Glomerular visceral epithelial cell (primary cell): Measurements from ENCODE around the gene RTN4R.
A peak's percentile ranks its signal among the peaks of the same experiment; 100 is the strongest.

Experiments used
- DNase-seq: peaks from one replicate; pipeline ENCODE4 v3.0.0-alpha.2; 2016; ENCODE audit errors: extremely low spot score

RTN4R gene

DNA sequence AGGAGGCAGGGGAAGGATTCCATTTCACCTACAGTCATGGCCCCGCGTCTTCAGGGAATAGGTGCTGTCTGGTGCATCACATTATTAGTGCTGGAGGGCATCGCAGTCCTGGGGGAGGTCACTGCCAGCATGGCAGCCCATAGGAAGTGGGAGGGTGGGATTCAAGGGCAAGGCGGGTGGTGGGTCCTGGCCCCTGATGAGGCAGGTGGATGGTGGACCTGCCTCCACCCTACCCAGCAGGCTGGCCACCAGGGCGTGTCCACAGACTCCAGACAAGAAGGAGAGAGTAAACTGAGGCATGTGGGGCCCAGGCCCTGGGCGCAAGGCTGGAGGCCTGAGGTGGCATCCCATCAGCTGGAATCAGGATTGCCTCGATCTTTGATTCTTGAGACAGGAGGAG, 53.3 kb downstream of the RTN4R start:
- DNase-seq = no peak

DNA sequence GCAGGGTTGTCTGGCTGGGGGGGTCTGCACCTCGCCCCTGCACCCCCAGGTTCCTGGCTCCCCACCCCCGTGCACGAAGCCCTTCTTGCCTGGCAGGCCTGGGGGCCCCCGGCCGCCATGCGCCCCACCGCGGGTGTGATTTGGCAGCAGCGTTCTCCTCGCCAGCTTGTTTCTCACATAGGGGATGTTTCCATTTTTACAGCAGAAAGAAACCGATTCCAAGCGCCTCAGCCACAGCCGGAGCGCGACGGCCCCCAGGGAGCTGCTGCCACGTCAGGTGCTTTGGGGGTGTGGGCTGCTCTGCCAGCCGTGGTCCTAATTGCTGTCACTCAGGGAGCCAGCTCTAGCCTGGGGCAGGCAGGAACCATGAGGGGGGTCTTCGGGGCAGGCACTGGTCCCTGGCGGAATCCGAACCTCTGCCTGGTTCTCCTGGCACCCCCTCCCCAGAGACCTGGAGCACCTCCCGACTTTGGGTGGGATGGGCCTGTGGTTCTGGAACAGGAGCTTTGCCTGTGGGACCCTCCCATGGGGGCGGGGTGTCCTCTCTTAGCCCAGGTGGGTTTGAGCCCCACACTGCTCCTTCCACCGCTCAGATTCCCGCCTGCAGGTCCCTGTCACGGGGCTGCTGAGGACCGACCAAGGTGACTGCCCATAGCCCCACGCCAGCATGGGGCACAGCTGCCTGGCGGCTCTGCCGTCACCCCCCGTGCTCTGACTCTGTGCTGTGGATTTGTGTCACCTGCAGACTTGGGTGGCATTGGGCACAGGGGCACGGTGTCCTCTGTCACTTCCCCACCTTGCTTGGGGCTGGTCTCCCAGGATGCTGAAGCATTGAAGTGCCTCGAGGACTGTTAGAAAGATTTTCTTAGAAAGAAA, 54.0 kb downstream of the RTN4R start:
- no peak for DNase-seq

DNA sequence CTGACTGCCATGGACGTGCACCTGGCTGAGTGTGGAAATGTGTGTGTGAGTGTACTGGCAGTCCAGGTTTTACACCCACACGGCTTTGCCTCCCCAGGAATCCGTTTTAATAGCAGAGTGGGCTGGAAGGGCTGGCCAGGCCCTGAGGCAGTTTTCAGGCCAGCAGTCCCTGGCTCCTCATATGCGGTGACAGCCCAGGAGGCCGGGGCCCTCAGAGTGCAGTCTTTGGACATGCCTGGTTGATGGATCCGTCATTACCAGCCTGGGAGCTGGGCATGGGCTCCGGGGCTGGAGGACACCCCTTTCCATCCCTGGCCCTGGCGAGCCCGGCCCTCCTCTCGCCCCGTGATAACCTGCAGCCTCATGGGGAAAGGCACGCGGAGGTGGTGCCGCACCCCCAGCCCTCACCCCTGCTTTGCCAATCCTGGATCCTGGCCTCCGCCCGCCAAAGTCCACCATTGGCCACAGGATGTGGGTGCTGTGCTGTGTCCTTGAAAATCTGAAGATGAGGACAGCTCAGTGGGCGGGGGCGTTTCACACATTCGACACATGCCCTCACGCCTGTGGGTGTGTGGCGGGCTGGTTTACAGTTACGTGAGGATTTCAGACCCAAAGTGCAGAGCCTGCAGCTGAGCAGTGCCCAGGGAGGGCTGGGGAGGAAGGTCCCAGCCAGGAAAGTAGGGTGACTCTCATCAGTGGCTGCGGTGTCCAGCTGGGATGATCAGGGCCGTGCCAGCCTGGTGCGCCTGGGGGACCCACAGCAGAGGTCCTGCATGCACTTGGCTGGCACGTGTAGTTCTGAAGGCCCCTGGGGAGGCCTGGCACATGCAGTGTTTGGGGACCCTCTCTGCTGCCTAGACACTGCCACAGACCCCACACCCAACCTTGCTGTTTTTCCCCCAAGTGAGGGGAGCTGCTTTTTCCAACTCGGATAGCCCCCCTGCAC, 55.1 kb downstream of the RTN4R start:
- DNase-seq = no peak

DNA sequence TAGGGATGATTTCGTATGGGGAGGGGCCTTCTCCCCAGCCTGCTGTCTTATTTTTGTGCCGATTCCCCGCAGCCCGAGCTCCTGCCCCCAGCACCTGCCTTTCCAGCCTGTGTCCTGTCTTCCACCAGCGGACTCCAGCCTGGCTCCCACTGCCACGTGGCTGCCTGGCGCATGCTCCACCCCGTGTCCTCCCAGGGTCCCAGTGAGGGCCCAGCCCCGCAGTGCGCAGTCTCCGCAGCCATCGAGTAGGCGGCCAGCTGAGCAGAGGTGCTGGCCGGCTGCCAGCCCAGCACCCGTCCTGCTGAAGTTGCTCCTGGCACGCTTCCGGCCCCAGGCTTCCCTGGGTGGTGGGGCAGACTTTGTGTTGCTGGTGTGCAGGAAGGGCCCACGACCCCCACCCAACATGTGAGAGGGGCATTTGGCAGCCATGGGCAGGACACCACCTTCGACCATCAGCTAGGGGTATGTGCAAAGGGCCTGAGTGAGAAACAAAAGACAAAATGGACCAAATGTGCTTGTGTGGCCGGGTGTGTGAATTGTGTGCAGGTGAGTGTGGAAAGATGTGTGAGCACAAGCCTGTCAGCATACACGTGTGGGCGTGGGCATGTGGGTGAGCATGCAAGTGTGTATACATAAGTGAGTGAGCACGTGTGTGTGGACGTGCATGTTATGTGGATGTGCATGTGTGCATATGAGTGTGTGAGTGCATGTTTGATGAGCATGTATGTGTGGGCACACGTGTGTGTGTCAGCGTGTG, 55.9 kb downstream of the RTN4R start:
- DNase-seq = no peak

DNA sequence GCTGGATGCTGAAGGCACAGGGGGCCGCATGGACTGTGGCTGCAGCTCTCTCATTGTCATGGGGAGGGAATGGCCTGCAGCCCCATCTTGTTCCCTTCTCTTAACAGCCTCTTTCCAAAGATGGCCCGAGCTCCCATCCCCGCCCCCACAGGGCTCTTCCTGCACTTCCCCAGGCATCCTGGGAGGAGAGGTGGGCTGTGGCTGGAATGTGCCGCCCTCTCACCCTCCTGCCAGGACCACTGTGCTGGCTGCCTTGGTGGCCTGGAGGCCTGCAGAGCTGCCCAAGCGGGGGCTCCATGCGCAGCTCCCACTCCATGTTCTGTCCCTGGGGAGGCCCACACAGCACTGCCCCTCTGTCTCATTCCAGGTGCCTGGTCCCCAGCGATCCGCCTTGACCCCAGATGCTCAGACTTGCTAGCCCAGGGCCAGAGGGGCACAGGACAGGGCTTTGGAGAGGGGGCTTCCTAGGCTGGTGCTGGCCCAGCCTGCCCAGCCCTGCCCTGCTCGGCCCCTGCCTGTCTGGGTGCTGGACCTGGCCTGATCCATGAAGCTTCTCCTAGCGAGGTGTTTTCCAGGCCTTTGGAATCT, 56.6 kb downstream of the RTN4R start:
- DNase-seq = no peak

DNA sequence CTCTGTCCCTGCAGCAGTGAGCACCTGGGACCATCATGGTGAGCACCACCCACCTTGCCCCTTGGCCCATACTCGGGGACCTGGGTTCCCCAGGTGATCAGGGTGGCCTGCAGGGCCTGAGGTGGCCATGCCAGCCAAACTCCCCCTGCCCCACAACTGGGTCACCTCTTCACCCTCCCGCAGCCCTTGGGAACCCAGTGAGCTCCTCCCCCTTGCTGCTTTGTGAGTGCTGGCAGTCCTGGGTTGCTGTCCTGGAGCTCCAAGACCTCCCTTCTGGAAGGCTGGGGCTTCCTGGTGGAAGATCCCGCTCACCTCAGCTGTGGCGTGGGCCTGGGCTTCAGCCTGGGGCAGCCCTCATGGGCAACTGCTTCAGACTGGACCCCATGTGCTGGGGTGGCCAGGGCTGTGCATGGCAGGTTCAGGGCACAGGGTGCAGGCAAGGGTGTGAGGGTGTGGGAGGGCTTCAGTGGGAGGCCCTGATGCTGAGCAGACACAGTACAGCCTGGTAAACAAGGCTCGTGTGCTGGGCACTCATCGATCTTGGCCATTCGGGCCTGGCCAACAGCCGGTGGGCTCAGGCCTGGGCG, 57.6 kb downstream of the RTN4R start:
- DNase-seq = no peak

DNA sequence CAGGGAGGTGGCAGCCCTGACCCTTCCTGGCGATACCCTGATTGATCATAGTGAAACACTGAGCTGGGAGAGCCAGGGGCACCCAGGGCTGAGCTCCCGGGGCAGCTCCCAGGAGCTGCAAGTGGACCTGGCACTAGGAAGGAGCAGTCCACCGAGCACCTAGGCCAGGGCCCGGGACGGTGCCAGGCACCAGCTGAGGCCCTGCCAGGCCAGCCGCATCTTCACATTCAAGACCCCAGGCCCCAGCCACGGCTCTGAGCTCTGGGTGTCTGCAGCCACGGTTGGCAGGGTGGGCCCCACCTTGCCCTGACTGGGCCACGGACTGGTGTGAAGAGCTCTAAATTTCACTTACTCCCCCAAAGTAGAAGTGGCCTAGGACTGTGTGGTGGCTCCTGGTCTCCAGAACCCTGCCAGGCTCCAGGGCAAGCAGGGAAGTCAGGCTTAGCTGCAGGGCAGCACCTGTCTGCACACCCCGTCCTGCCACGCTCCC, 58.3 kb downstream of the RTN4R start:
- DNase-seq = no peak

DNA sequence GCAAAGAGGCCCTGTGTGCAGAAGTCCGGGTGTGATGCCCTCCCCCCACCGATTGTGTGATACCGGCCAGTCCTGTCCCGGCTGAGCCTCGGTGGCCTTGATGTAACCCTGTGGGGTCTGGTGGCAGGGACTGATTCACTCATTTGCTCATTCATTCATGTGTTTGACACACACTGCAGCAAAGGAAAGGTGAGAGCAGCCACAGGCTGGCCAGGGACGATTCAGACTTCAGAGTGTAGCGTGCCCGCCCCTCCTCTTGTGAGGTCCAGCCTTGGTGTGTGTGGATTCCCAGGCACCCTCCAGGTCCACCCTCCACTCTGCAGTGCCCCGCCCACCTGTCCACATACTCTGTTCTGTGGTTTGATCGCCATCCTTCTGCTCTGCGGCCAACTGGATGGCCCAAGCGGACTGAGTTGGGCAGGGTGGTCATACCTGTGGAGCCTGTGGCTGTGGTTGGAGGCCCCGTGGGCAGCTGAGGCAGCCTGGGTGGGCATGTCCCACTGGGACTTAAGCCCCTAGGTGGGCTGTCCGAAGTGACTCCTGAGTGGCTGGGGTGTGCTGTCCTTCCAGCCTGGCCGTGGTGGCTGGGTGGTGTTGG, 59.3 kb downstream of the RTN4R start:
- DNase-seq = no peak

DNA sequence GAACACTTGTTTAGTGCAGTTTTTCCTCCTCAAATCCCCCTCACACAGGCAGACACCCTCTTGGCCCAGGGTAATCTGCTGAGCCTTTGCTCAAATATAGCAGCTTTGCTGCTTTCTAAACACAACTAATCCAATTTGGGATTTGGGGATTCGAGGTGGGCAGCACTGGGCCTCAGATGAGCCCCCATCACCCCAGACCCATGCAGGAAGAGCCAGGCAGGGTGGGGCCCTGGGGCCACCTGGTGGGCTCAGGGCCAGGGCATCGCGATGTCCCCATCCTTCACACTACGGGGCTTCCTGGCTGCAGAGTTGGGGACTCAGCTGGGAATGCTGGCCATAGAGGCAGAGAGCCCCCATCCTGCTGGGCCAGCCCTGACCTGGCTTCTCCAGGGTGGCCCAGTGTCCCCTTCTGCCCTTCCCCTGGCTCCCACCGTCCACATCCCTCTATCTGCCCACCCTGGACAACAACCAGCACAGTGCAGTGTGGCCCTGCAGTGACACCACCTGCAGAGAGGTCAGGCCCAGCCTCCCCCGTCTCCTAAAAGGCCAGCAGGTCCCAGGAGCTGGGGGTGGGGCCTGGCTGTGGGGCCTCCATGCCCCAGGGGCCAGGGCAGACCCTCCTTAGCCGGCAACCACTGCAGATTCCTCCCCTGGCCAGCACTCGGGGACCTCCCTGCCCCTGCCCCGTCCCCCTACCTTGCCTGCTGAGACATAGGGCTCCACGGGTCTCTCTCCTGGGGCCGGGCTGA, 60.7 kb downstream of the RTN4R start:
- no peak for DNase-seq

DNA sequence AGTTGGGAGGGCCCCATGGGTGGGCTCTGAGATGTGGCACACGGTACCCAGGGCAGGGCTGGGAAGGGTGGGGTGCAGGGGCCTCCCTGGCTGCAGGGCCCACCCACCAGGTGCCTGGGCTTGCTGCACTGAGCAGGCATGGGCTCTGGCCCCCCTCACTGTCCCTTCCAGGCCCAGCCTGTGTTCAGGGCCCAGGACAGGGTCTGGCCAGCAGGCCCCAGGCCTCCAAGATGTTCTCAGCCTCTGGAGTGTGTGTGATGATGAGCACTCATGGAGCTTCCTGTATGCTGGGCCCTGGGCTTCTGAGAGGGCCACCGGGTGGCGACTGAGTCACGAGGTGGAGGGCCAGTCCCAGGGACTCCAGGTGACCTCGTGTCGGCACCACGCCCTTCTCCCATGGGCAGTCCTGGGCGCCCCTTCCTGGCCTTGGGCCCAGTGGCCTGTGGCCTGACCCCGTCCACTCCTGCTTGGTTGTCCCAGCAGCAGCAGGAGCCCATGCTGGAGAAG, 61.4 kb downstream of the RTN4R start:
- peak; percentile 12 for DNase-seq

DNA sequence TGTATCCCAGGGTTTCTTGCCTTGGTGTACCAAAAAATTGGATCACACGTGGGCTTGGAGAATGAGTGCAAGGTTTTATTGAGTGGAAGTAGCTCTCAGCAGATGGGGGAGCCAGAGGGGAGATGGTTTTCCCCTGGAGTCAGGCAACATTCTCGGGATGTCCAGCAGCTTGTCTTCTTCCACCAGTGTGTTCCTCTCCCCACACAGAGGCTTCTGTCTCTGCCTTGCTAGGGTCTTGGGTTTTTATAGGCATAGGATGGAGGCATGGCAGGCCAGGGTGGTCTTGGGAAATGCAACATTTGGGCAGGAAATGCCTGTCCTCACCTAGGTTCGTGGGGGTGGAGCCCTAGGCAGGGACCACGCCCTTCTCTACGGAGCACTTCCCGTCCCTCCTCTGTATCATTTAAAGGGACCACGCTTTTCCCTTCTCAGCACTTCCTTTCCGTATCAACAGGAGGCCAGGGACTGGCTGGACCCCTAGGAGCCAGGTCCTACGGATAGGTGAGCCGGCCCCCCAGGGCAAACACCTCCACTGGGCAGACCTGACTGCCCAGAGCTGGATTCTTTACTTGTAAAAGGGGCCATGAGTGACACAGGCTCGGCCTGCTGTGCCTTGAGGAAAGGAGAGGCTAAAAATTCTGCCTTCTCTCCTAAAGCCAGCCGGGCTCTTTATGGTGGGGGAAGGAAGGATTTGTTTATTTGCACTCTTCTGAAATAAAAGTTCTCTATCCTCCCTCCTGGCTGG, 62.0 kb downstream of the RTN4R start:
- DNase-seq = peak; percentile 67

DNA sequence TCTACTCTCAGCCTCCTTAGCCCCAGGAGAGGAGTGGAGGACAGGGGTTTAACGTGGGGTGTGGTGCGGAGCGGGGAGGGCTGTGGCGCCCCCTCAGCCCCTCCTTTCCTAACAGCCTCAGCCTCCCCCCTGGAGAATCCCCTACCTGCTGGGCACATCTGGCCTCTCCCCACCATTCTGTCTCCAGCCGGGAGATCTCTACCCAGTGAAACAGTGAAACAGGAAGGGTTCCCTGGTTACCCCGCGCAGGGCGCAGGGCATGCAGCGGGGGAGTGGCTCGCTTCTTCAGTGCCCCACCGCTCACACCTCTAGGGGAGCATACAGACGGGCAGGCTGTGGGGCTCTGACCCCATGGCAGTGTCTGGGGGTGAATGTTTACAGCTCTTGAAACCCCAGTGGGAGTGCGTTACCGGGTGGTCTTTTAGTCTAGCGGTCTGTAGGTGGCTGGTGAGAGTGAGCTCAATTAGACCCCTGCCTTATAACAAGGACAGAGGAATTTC, 62.6 kb downstream of the RTN4R start:
- DNase-seq = no peak

DNA sequence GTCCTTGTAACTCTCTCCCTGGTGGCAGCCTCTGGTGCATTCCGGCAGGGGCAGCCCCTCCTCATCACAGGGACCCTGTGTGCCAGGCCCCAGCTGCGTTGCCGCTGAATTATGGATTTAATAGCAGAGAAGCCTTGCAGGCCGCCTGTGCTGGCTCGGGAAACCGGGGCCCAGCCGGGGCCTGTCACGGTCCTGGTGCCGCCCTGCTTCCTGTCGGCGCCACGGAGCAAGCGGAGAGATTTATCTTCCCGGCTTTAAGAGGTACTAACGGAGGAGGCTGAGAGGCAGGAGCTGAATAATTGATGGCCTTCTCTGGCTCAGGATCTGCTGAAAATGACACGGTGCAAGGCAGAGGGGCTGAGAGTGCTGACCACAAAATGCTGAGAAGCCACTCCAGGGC, 63.3 kb downstream of the RTN4R start:
- DNase-seq = no peak

DNA sequence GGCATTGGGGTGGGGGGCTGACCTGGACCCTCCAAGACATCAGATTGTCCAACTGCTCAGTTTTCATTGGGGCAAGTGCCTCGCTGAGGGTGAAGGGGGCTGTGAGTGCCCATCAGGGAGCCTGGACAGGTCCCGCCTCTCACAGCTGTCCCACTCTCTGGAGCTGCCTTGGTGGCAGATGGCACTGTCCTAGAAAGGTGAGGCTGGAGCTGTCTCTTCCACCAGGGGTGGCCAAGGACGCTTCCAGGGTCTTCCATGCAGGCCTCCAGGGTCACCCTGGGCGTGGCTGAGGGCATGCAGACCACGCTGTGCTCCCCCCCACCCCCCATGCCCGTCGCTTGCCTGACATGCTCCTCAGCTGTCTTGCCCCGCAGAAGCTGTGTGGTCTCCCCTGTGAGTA, 63.8 kb downstream of the RTN4R start:
- no peak for DNase-seq

DNA sequence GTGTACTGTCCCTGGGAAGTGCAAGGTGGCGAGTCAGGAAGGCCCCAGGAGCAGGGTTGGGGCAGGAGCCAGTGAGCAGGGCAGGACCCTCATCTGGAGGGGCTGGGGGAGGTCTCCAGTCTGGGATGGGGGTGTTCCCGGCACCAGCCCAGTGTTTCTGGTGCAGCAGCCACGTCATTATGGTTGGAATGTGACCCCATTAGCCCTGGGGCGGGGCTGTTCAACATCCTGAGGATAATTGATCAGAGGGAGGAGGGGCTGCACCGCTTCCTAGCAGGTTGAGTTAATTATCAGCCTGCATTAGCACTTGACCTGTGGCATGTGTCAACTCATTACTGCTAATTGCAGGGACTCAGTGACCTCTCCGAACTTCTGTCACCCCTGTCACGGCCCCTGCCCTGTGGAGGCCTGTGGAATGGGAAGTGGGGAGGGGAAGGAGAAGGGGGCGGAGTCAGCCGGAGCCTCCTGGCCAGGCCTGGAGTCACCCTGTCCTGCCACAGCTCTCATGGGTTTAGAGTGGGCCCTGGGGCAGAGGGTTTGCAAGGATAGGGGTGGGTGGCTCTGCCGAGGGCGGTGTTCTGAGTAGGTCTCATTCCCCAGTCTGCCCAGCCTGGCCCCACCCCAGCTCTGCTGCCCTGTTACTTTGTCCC, 64.4 kb downstream of the RTN4R start:
- peak; percentile 46 for DNase-seq

DNA sequence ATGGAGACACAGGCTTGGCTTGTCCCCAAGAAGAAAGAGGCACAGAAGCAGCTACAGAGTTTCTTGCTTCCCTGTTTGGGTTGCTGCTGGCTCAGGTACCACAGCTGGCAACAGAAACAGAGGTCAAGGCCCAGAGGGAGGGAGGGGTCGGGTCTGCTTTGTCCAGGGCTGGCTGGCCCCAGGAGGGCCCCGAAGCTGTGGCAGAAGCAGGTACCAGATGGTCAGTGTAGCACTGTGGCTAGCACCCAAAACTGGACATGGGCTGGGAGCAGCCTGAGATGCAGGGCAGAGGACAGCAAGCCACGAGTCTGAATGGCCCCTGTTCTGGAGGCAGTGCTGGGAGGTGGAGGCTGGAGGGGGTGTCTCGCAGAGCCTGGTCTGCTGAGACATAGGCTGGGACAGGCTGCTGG, 65.0 kb downstream of the RTN4R start:
- no peak for DNase-seq

DNA sequence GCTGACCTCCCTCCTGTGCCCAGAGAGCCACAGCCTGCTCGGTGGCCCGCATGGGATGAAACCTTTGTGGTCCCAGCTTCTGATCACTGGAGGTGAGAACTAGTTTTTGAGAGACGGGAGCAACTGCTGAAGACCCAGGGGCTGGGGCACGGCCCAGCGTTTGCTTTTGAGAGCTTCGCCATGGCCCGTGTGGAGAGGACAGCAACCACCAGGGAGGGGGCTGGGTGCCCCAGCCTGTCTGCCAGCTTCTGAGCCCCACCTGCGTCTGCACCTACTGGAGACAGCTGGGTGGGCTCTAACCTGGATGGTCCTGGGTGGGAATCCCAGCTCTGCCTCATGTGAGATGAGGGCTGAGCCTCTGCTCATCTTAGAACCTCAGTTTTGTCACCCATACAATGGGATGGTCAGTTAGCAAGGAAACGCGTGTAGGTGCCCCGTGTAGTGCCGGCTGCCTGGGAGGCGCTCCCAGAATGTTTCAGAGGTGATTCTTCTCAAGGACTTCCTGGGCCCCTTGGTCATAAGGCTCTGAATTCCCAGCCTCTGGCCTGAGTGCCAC, 66.2 kb downstream of the RTN4R start:
- DNase-seq = no peak

DNA sequence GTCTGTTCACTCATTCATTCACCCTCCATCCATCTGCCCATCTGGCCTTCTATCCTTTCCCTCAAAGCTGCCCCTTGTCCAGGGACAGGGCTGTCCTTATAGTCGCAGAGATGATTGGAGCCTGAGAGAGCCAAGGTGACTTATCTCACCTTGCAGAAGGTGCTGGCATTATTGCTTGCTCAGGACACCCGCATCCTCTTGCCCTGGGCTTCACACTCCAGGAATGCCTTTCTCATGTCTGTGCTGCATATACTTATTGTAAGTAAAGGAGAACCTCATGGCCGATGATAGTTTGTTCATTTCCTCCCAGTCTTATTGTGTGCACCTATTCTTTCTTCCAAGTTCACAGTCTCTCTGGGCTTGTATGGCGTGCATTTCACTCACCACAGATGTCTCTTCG, 68.2 kb downstream of the RTN4R start:
- DNase-seq = no peak
